Measurements from ENCODE around the gene PCDH12. TPM values are rescaled to one million over a fixed set of nuclear protein-coding genes. Genes with fewer than 3 reads are reported as not detected.

Gene PCDH12
- total RNA-seq, 1 donor from 2014 or later: 7.6 TPM

GRCh38 chr5:141920771-141921170, 37.2 kb downstream of the PCDH12 start:
- intact Hi-C loops (cut with micrococcal nuclease): no loop called here
- H3K27me3 ChIP-seq (ENCODE audit: low read depth): no peaks in the 10 kb centered on the region
- H3K4me3 ChIP-seq: no peak overlapping the region
- no peak overlapping the region for H3K27ac ChIP-seq (replicated peaks)
- peaks cover 12% of the 10 kb centered on the region for H3K36me3 ChIP-seq
- TF ChIP-seq, protein P1, sequence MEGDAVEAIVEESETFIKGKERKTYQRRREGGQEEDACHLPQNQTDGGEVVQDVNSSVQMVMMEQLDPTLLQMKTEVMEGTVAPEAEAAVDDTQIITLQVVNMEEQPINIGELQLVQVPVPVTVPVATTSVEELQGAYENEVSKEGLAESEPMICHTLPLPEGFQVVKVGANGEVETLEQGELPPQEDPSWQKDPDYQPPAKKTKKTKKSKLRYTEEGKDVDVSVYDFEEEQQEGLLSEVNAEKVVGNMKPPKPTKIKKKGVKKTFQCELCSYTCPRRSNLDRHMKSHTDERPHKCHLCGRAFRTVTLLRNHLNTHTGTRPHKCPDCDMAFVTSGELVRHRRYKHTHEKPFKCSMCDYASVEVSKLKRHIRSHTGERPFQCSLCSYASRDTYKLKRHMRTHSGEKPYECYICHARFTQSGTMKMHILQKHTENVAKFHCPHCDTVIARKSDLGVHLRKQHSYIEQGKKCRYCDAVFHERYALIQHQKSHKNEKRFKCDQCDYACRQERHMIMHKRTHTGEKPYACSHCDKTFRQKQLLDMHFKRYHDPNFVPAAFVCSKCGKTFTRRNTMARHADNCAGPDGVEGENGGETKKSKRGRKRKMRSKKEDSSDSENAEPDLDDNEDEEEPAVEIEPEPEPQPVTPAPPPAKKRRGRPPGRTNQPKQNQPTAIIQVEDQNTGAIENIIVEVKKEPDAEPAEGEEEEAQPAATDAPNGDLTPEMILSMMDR (IDR thresholded peaks at IDR 0.05; ENCODE audit: borderline replicate concordance): no peak
- DNase-seq: no peak
- H3K4me1 ChIP-seq: peaks cover 32% of the 10 kb centered on the region
- no peaks in the 10 kb centered on the region for H3K9me3 ChIP-seq (replicated peaks)

- no peak overlapping the region for H3K4me3 ChIP-seq
- peaks cover 22% of the 10 kb centered on the region for H3K4me1 ChIP-seq
- no peaks in the 10 kb centered on the region for H3K9me3 ChIP-seq (replicated peaks)
- TF ChIP-seq, protein P1 (IDR thresholded peaks at IDR 0.05; ENCODE audit: borderline replicate concordance): no peak
- intact Hi-C loops (cut with micrococcal nuclease): loop anchor here (10.0 kb wide), 1 partner anchor 45 kb away; the partner anchor contains the start of gene RNF14
- DNase-seq: no peak
- H3K36me3 ChIP-seq: no peaks in the 10 kb centered on the region
- H3K27ac ChIP-seq (replicated peaks): no peak overlapping the region
- no peaks in the 10 kb centered on the region for H3K27me3 ChIP-seq (ENCODE audit: low read depth)
Observed at GRCh38 chr5:141919218-141920119, 38.5 kb downstream of the PCDH12 start.

DNA sequence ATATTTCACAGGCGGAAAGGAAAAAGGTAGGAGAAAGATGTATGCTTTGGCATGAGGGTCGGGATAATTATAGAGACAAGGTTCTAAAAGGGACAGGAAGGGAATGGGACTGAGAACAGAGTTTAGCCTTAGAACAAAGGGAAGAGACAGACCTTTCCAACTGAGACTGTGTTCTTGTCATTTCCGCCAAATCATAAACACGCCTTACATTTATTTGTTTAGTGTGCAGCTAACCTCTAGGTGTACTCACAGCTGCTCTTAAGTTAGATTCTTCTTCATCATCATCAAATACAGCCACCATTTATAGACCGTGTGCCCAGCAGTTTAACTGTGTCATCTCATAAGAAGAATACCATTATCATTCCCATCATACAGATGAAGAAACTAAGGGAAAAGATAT, 40.2 kb downstream of the PCDH12 start:
- H3K4me3 ChIP-seq: no peak overlapping the region
- intact Hi-C loops (cut with micrococcal nuclease): loop anchor here (10.0 kb wide), 1 partner anchor 47 kb away; the partner anchor contains the start of gene RNF14

GRCh38 chr5:141916522-141916921, 41.5 kb downstream of the PCDH12 start:
- no peak overlapping the region for H3K4me3 ChIP-seq
- intact Hi-C loops (cut with micrococcal nuclease): loop anchor here (10.0 kb wide), 1 partner anchor 48 kb away; the partner anchor contains the start of gene RNF14
- no peak for DNase-seq
- H3K27me3 ChIP-seq (ENCODE audit: low read depth): no peaks in the 10 kb centered on the region
- H3K9me3 ChIP-seq (replicated peaks): no peaks in the 10 kb centered on the region
- no peaks in the 10 kb centered on the region for H3K36me3 ChIP-seq
- TF ChIP-seq, protein P1 (IDR thresholded peaks at IDR 0.05; ENCODE audit: borderline replicate concordance): no peak
- no peak overlapping the region for H3K27ac ChIP-seq (replicated peaks)
- H3K4me1 ChIP-seq: peaks cover 16% of the 10 kb centered on the region

More for the DNA sequence above, 40.2 kb downstream of the PCDH12 start:
- H3K27ac ChIP-seq (replicated peaks): no peak overlapping the region
- H3K36me3 ChIP-seq: no peaks in the 10 kb centered on the region
- no peaks in the 10 kb centered on the region for H3K27me3 ChIP-seq (ENCODE audit: low read depth)
- no peak for DNase-seq
- peaks cover 20% of the 10 kb centered on the region for H3K4me1 ChIP-seq
- TF ChIP-seq, protein P1 (IDR thresholded peaks at IDR 0.05; ENCODE audit: borderline replicate concordance): no peak
- H3K9me3 ChIP-seq (replicated peaks): no peaks in the 10 kb centered on the region

DNA sequence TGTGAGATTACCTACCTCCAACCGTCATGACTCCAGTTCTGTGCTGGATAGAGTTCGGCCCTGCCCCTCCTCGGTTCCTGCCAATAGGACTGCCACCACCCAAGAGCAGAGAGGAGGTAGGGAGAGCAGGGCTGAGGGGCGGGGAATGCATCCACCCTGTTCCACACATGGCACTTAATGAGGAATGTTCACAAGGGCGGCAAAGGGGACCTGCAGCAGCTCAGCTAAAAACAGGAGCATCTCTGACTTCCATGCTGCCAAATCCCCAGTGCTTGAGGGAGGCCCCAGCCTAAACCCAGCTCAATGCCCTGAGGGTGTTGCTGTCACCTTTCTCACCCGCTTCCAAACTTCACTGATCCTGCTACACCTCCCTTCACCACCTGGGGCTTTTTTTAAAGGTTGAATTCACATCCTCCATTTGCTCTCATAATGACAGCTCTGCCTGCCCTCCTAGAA, 42.1 kb downstream of the PCDH12 start:
- Histone ChIP-seq H3K4me1 (peaks cover 16% of the 10 kb centered on the region), H3K27ac (replicated peaks) (no peak overlapping the region), H3K27me3 (ENCODE audit: low read depth) (no peaks in the 10 kb centered on the region), H3K4me3 (no peak overlapping the region), H3K36me3 (no peaks in the 10 kb centered on the region), H3K9me3 (replicated peaks) (no peaks in the 10 kb centered on the region)
- peak; percentile 41 for DNase-seq
- TF ChIP-seq, protein P1 (IDR thresholded peaks at IDR 0.05; ENCODE audit: borderline replicate concordance): no peak
- intact Hi-C loops (cut with micrococcal nuclease): loop anchor here (10.0 kb wide), 1 partner anchor 49 kb away; the partner anchor contains the start of gene RNF14

All from left ventricle myocardium inferior (tissue), 1 donor.